WERI-Rb-1 (cell line): ENCODE results near the gene TENM4.
"Not testable (repeated sequence)": the region's sequence is repeated elsewhere in the genome, so short reads cannot be mapped to it uniquely, and the experiment has no call there.

Experiments used
- DNase-seq: peaks from one replicate; pipeline ENCODE4 v3.0.0-alpha.2; 2020
- H3K27ac ChIP-seq: fragments of 250-450 bp; sonication (Bioruptor Pico); 2 replicates; pipeline ENCODE4 v1.5.1; 2020; ENCODE audit warnings: mild to moderate bottlenecking, moderate library complexity
- H3K27me3 ChIP-seq: fragments of 250-450 bp; sonication (Bioruptor Pico); 2 replicates; pipeline ENCODE4 v1.5.1; 2021; ENCODE audit warnings: mild to moderate bottlenecking, low read depth, moderate library complexity; ENCODE audit not compliant: insufficient read depth, severe bottlenecking
- H3K36me3 ChIP-seq: fragments of 250-450 bp; sonication (Bioruptor Pico); 2 replicates; pipeline ENCODE4 v1.5.1; 2020; ENCODE audit warnings: mild to moderate bottlenecking, moderate library complexity
- H3K4me3 ChIP-seq: 2 replicates; pipeline ENCODE4 v1.5.1; 2011; ENCODE audit warnings: low read depth, mild to moderate bottlenecking, control low read depth, low read length
- H3K9me3 ChIP-seq: fragments of 250-450 bp; sonication (Bioruptor Pico); 2 replicates; pipeline ENCODE4 v1.5.1; 2021; ENCODE audit warnings: mild to moderate bottlenecking, moderate library complexity; ENCODE audit not compliant: severe bottlenecking
- CTCF ChIP-seq: IDR thresholded peaks from 2 replicates; pipeline ENCODE4 v1.5.1; 2011; ENCODE audit warnings: low read depth, mild to moderate bottlenecking, control low read depth, inconsistent platforms, low read length

Gene TENM4

GRCh38 chr11:78982473-78982872 lies 458.4 kb downstream of the TENM4 start:
- peak; percentile 28 for DNase-seq
- no peak for TF ChIP-seq CTCF
- no peaks in the 10 kb centered on the region for H3K27me3 ChIP-seq

GRCh38 chr11:78981153-78981552 lies 459.7 kb downstream of the TENM4 start:
- Histone ChIP-seq H3K27me3 (no peaks in the 10 kb centered on the region), H3K4me3 (no peak overlapping the region), H3K36me3 (no peaks in the 10 kb centered on the region), H3K9me3 (no peaks in the 10 kb centered on the region), H3K27ac (no peak overlapping the region)
- no peak for TF ChIP-seq CTCF
- DNase-seq = no peak

More at GRCh38 chr11:78982473-78982872, 458.4 kb downstream of the TENM4 start:
- H3K36me3 ChIP-seq = no peaks in the 10 kb centered on the region
- no peak overlapping the region for H3K4me3 ChIP-seq
- no peaks in the 10 kb centered on the region for H3K9me3 ChIP-seq
- H3K27ac ChIP-seq = no peak overlapping the region

- no peak for DNase-seq
- no peak overlapping the region for H3K27ac ChIP-seq
- TF ChIP-seq CTCF = no peak
- H3K9me3 ChIP-seq = no peaks in the 10 kb centered on the region
- no peak overlapping the region for H3K4me3 ChIP-seq
- no peaks in the 10 kb centered on the region for H3K27me3 ChIP-seq
- H3K36me3 ChIP-seq = no peaks in the 10 kb centered on the region
Measured at GRCh38 chr11:78978831-78979230, 462.0 kb downstream of the TENM4 start.

GRCh38 chr11:78977848-78978247 lies 463.0 kb downstream of the TENM4 start:
- H3K36me3 ChIP-seq, H3K27ac ChIP-seq, DNase-seq, H3K9me3 ChIP-seq, H3K27me3 ChIP-seq, H3K4me3 ChIP-seq: not testable (repeated sequence)

- no peak for TF ChIP-seq CTCF
- Histone ChIP-seq H3K9me3 (no peaks in the 10 kb centered on the region), H3K36me3 (no peaks in the 10 kb centered on the region), H3K27ac (no peak overlapping the region), H3K27me3 (no peaks in the 10 kb centered on the region), H3K4me3 (no peak overlapping the region)
- no peak for DNase-seq
Measured at GRCh38 chr11:78977009-78977408, 463.8 kb downstream of the TENM4 start.

GRCh38 chr11:78975081-78975480 lies 465.7 kb downstream of the TENM4 start:
- Histone ChIP-seq H3K4me3 (no peak overlapping the region), H3K36me3 (no peaks in the 10 kb centered on the region), H3K9me3 (no peaks in the 10 kb centered on the region), H3K27ac (no peak overlapping the region), H3K27me3 (no peaks in the 10 kb centered on the region)
- DNase-seq = no peak
- no peak for TF ChIP-seq CTCF
